GM12801 (cell line): ENCODE measurements around the gene TFAP2C.

Source experiments
- TF ChIP-seq, protein P1 (sequence below): IDR thresholded peaks from one replicate; pipeline ENCODE4 v1.5.1; 2011; ENCODE audit warnings: control low read depth; ENCODE audit not compliant: insufficient read length; ENCODE audit errors: extremely low read depth

Gene TFAP2C

GRCh38 chr20:56616716-56617115 is 12.4 kb upstream of the TFAP2C start:
- TF ChIP-seq, protein P1, sequence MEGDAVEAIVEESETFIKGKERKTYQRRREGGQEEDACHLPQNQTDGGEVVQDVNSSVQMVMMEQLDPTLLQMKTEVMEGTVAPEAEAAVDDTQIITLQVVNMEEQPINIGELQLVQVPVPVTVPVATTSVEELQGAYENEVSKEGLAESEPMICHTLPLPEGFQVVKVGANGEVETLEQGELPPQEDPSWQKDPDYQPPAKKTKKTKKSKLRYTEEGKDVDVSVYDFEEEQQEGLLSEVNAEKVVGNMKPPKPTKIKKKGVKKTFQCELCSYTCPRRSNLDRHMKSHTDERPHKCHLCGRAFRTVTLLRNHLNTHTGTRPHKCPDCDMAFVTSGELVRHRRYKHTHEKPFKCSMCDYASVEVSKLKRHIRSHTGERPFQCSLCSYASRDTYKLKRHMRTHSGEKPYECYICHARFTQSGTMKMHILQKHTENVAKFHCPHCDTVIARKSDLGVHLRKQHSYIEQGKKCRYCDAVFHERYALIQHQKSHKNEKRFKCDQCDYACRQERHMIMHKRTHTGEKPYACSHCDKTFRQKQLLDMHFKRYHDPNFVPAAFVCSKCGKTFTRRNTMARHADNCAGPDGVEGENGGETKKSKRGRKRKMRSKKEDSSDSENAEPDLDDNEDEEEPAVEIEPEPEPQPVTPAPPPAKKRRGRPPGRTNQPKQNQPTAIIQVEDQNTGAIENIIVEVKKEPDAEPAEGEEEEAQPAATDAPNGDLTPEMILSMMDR = no peak

DNA sequence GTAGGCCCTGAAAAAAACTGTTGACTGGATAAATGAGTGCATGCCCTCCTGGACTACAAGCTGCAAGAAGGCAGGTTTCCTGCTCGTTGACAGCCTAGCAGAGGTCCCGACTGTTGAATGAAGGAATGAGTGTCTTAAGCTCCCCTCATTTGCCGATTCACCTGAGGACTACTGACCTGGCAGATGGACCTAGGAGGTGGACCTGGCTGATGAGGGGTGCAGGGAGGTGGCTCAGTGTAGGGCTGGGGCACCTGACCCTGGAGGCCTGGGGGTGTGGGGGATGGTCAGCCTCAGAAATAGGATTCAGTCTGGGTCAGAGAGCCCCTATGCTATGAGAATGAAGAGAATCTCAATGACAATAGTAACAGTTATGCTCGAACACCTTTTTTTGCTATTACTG is 11.6 kb upstream of the TFAP2C start:
- TF ChIP-seq, protein P1 = no peak

DNA sequence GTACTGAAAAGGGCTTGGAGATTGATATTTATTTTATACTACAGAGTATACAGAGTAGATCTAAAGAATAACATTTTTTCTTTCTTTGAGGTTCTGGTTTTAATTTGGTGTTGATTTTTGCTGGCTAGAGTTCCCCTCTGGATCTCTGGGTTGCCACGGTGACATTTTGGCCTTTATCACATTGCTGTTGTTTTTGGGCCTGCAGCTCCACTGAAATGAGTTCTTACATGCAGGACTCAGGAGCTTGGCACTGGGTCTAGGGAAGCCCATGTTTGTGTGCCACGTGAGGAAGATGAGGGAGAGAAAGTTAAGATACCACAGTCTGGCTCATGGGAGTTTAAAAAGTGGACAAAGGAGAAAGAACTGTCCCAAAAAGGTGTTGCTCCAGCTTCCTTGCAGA is 7.4 kb upstream of the TFAP2C start:
- TF ChIP-seq, protein P1 = no peak

- TF ChIP-seq, protein P1 = no peak
Observed at GRCh38 chr20:56624786-56625681, 4.1 kb upstream of the TFAP2C start.

DNA sequence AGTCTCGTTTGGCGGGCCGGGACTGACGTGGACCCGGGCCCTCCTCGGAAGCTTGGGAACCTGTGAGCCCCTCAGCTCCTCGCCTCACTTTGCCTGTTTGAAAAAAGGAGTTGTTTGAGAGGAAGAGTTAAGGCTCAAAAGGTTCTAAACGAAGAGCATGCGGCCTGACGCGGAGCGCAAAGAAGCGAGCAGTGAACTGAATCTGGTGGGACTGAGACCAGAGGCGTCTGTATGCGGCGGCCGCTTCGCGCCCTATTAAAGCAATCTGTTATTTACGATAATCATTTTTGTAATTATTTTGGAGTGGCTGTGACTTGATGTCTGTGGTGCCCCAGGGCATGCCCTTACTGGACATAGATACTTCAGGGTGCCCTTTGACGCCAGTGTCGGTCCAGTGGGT is 3.3 kb upstream of the TFAP2C start:
- TF ChIP-seq, protein P1 = no peak

GRCh38 chr20:56626367-56627121 is 2.6 kb upstream of the TFAP2C start:
- TF ChIP-seq, protein P1 = no peak
